GM12872 (cell line): ENCODE data around the gene DPPA4.

Experiments used
- CTCF ChIP-seq: IDR thresholded peaks from 3 replicates; pipeline ENCODE4 v1.5.1; 2011; ENCODE audit warnings: low read depth, mild to moderate bottlenecking, low read length, moderate library complexity; ENCODE audit not compliant: insufficient read depth

Gene DPPA4

GRCh38 chr3:109334572-109334971, 2.8 kb downstream of the DPPA4 start:
- no peak for TF ChIP-seq CTCF

- no peak for TF ChIP-seq CTCF
Measured at GRCh38 chr3:109331692-109332091, 5.7 kb downstream of the DPPA4 start.

GRCh38 chr3:109330405-109330804, 6.9 kb downstream of the DPPA4 start:
- TF ChIP-seq CTCF: no peak

- no peak for TF ChIP-seq CTCF
Measured at GRCh38 chr3:109328202-109328601, 9.1 kb downstream of the DPPA4 start.

GRCh38 chr3:109325657-109326056, 11.7 kb downstream of the DPPA4 start:
- no peak for TF ChIP-seq CTCF

- TF ChIP-seq CTCF: no peak
Measured at GRCh38 chr3:109325109-109325508, 12.2 kb downstream of the DPPA4 start.

GRCh38 chr3:109316162-109316730, 21.1 kb downstream of the DPPA4 start, which contains the start of gene DPPA2:
TSS of gene DPPA2 (minus strand) at chr3:109316517. CDS start at chr3:109314542, 1,975 bp downstream.
- no peak for TF ChIP-seq CTCF
